Measurements from ENCODE around the gene CLDN10.

GRCh38 chr13:95570016-95570415 is 17.5 kb downstream of the CLDN10 start:
- TF ChIP-seq TEAD1 (CRISPR knock-in tag; IDR thresholded peaks at IDR 0.05), result no peak
- TF ChIP-seq CTCF (IDR thresholded peaks at IDR 0.05), result no peak
- TF ChIP-seq USF2 (CRISPR knock-in tag; IDR thresholded peaks at IDR 0.05), result no peak
- no peak for TF ChIP-seq CREM (CRISPR knock-in tag; IDR thresholded peaks at IDR 0.05)
- no peak for TF ChIP-seq ZNF219 (CRISPR knock-in tag; IDR thresholded peaks at IDR 0.05; ENCODE audit: borderline replicate concordance)

Data from WTC11 (cell line).